NB4 (cell line): Measurements from ENCODE around the gene RMI2.

Experiments used
- POLR2A ChIP-seq: IDR thresholded peaks from 2 replicates; pipeline ENCODE4 v1.6.1; 2011; ENCODE audit warnings: mild to moderate bottlenecking; ENCODE audit not compliant: insufficient read length; ENCODE audit errors: extremely low read depth
- TF ChIP-seq, protein P1 (sequence below): IDR thresholded peaks from one replicate; pipeline ENCODE4 v1.5.1; 2012; ENCODE audit warnings: low read depth, low read length

DNA sequence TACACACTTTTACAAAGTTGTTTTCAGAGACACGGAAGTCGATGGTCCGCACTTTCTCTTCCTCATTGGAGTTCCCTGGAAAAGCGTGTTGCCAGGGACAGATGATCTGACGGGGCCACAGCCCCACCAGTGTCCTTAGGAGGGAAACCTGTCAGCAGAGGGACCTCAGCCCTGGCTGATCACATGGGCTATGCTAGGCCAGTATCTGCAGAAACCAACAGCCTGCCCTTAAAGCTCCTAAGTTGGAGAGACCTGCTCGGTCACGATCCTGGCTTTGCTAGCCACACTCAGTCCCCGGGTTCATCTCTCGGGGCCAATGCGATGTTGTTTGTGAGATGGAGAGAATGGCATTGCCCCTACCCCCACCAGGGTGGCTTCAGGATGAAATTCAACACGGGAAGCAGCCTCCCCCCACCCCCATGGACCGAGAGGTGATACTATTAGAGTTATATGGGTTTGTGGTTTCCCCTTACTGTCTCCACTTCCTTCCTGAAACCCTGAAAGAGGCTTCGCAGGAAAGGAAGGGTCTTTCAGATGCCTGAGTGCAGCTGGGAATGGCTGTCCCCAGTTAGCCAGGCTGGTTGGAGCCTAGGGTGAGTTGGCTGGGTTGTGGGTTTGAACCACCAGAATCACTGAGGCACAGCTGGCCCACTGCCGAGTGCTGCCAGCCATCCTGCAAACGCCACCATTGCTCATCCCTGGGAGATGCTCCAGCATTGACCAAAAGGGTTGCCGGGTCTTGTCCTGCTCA lies 16.6 kb downstream of the RMI2 start:
- no peak for TF ChIP-seq POLR2A
- TF ChIP-seq, protein P1, sequence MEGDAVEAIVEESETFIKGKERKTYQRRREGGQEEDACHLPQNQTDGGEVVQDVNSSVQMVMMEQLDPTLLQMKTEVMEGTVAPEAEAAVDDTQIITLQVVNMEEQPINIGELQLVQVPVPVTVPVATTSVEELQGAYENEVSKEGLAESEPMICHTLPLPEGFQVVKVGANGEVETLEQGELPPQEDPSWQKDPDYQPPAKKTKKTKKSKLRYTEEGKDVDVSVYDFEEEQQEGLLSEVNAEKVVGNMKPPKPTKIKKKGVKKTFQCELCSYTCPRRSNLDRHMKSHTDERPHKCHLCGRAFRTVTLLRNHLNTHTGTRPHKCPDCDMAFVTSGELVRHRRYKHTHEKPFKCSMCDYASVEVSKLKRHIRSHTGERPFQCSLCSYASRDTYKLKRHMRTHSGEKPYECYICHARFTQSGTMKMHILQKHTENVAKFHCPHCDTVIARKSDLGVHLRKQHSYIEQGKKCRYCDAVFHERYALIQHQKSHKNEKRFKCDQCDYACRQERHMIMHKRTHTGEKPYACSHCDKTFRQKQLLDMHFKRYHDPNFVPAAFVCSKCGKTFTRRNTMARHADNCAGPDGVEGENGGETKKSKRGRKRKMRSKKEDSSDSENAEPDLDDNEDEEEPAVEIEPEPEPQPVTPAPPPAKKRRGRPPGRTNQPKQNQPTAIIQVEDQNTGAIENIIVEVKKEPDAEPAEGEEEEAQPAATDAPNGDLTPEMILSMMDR = no peak
